Transverse colon (tissue), 4 donors: Measurements from ENCODE around the gene SLC37A3. TPM values are rescaled to one million over a fixed set of nuclear protein-coding genes. Genes with fewer than 3 reads are reported as not detected.
A peak's percentile ranks its signal among the peaks of the same experiment; 100 is the strongest.

Experiments used
- DNase-seq: peaks from one replicate; pipeline ENCODE4 v3.0.0-alpha.2; 2019
- H3K27ac ChIP-seq, 4 donors: fragments of 200-600 bp; sonication (generic); 2 replicates each; pipeline ENCODE4 v1.5.1; 2016 to 2018; ENCODE audit warnings: inconsistent platforms in 4 of 4
- H3K27me3 ChIP-seq: fragments of 200-600 bp; sonication (generic); 2 replicates; pipeline ENCODE4 v1.5.1; 2017; ENCODE audit warnings: inconsistent platforms
- H3K36me3 ChIP-seq, 4 donors: fragments of 200-600 bp; sonication (generic); 2 replicates each; pipeline ENCODE4 v1.5.1; 2017 to 2019; ENCODE audit warnings: inconsistent platforms in 4 of 4
- H3K4me1 ChIP-seq, 4 donors: fragments of 200-600 bp; sonication (generic); 2 replicates each; pipeline ENCODE4 v1.5.1; 2017 to 2020; ENCODE audit warnings: inconsistent platforms in 4 of 4
- H3K4me3 ChIP-seq, 4 donors: fragments of 200-600 bp; sonication (generic); 1 replicate in 1 of 4; 2 replicates in 3 of 4; pipeline versions ENCODE4 v1.5.1 to v1.6.1; 2017 to 2019; ENCODE audit warnings: inconsistent platforms in 4 of 4
- H3K9me3 ChIP-seq, 2 donors: fragments of 200-600 bp; sonication (generic); 2 replicates each; pipeline ENCODE4 v1.5.1; 2017 to 2019; ENCODE audit warnings: inconsistent platforms in 2 of 2
- EP300 ChIP-seq: sonication (generic); formaldehyde crosslinking; IDR thresholded peaks from one replicate; pipeline ENCODE4 v1.6.1; 2017; ENCODE audit warnings: antibody characterized with exemption, low read depth
- POLR2A ChIP-seq: fragments of 450-650 bp; IDR thresholded peaks from one replicate; pipeline ENCODE4 v1.6.1; 2016; ENCODE audit warnings: antibody characterized with exemption, mild to moderate bottlenecking, moderate library complexity
- POLR2AphosphoS5 ChIP-seq, 3 donors: sonication (generic); formaldehyde crosslinking; IDR thresholded peaks; one replicate each; pipeline ENCODE4 v1.6.1; 2016; ENCODE audit warnings: antibody characterized with exemption in 3 of 3
- WGBS, 2 donors: methylation state at CpG; one replicate each; pipeline ENCODE4 v1.1.5; 2018; ENCODE audit warnings: low coverage in 1 of 2; 5-methylcytosine and 5-hydroxymethylcytosine counted together
- in situ Hi-C, 4 donors: fragments of 200-750 bp; cut with MboI; loops; one replicate each; pipeline versions ENCODE4 v1.15.0 to v1.15.1; 2017; ENCODE audit warnings: low sequenced_read_pairs in 3 of 4, low pct_ligation_motif_present in 1 of 4, low pct_unique_long_range_greater_than_20kb in 1 of 4
- intact Hi-C: fragments of 100-400 bp; cut with DNase I; formaldehyde crosslinking; loops from one replicate; pipeline ENCODE4 v1.15.1; 2023; ENCODE audit warnings: low total_unique reads
- total RNA-seq, 4 donors: library from RNA; depleted of rRNA; stranded (reverse); fragments of >200 nt; gene quantifications; one replicate each; pipeline ENCODE4 v1.1.0, GENCODE V29; 2016
- TF ChIP-seq, protein P1 (sequence below), 5 experiments: fragments of 200-600 bp in 3 of 5; fragments of 450-650 bp in 2 of 5; sonication (generic) in 3 of 5; IDR thresholded peaks; 1 replicate in 2 of 5; 2 replicates in 3 of 5; pipeline ENCODE4 v1.5.1; 2016 to 2017; ENCODE audit warnings: antibody characterized with exemption in 5 of 5, inconsistent platforms in 3 of 5, mild to moderate bottlenecking in 2 of 5, moderate library complexity in 1 of 5

The SLC37A3 gene
- total RNA-seq, 4 donors from 2014 or later: 34.8 to 132 (median 76.0) TPM

DNA sequence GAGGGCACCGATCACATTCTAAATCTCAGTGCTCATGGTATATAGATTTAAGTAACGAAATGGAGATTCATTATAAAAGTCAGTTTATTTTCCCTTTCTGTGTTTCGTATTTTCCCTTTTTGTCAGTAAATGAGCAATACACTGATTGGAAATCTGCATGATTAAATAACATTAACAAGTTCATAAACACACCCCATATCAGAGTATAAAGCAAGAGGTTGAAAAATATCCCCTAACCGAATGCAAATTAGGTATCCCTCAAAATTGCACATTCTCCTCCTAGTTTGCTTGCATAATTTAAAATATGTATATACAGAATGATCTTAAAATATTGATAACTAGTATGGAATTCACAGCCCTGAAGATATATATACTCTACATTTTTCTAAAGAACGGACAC, 64.6 kb downstream of the SLC37A3 start:
- peaks cover 0 to 18% (median 11%) of the 10 kb centered on the region in 4 donors for H3K4me1 ChIP-seq
- no peak for DNase-seq
- TF ChIP-seq POLR2AphosphoS5 (IDR thresholded peaks at IDR 0.05): no peak
- no peak for TF ChIP-seq EP300
- no peak for TF ChIP-seq POLR2A
- TF ChIP-seq, protein P1, sequence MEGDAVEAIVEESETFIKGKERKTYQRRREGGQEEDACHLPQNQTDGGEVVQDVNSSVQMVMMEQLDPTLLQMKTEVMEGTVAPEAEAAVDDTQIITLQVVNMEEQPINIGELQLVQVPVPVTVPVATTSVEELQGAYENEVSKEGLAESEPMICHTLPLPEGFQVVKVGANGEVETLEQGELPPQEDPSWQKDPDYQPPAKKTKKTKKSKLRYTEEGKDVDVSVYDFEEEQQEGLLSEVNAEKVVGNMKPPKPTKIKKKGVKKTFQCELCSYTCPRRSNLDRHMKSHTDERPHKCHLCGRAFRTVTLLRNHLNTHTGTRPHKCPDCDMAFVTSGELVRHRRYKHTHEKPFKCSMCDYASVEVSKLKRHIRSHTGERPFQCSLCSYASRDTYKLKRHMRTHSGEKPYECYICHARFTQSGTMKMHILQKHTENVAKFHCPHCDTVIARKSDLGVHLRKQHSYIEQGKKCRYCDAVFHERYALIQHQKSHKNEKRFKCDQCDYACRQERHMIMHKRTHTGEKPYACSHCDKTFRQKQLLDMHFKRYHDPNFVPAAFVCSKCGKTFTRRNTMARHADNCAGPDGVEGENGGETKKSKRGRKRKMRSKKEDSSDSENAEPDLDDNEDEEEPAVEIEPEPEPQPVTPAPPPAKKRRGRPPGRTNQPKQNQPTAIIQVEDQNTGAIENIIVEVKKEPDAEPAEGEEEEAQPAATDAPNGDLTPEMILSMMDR (IDR thresholded peaks at IDR 0.05): no peak
- no peak overlapping the region for H3K4me3 ChIP-seq
- H3K27ac ChIP-seq: peak overlapping the region; percentile 39 to 66 (median 56)
- in situ Hi-C loops (loop anchor here in 2 of 4 donors (10.0 to 25.0 kb wide), 3 partner anchors 169 to 271 kb away; partner anchors contain the start of gene PARP12 (in 1 of the 2)), intact Hi-C loops (no loop called here)
- H3K36me3 ChIP-seq: peaks cover 0 to 7% (median 1%) of the 10 kb centered on the region in 4 donors
- 73 to 81% methylated on average over 4 to 5 of the region's 5 CpGs for WGBS, 2 donors
- H3K9me3 ChIP-seq: no peaks in the 10 kb centered on the region
- H3K27me3 ChIP-seq: no peaks in the 10 kb centered on the region

DNA sequence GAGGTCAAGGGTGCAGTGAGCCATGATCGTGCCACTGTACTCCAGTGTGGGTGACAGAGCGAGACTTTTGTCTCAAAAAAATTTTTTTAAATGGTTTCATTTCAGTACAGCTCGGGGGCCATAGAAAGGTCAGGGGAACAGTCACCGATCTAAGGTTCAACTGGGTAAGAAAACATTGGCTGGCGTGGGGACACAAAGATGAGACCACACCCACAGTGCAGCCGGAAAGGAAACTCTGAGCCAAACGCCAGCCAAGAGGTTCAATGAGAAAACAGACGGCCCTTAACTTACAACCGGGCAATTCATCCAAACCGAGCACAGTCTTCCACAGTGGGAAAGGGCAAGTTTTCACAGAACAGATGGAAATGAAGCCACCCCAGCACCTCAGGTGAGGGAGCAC, 65.1 kb downstream of the SLC37A3 start:
- peak; percentile 67 for DNase-seq
- Histone ChIP-seq H3K4me3 (no peak overlapping the region), H3K27ac (peak overlapping the region; percentile 39 to 66 (median 56)), H3K4me1 (peaks cover 0 to 18% (median 11%) of the 10 kb centered on the region in 4 donors), H3K9me3 (no peaks in the 10 kb centered on the region), H3K27me3 (no peaks in the 10 kb centered on the region), H3K36me3 (peaks cover 0 to 7% (median 1%) of the 10 kb centered on the region in 4 donors)
- 55% methylated on average over 10 of the region's 10 CpGs; no CpG with 5 or more reads in 1 of the 2 donors for whole genome bisulfite sequencing, 2 donors
- TF ChIP-seq EP300 (no peak), POLR2A (no peak), POLR2AphosphoS5 (IDR thresholded peaks at IDR 0.05) (no peak)
- TF ChIP-seq, protein P1 (IDR thresholded peaks at IDR 0.05): no peak
- intact Hi-C loops (no loop called here), in situ Hi-C loops (loop anchor here in 2 of 4 donors (10.0 to 25.0 kb wide), 3 partner anchors 168 to 271 kb away; partner anchors contain the start of gene PARP12 (in 1 of the 2))

DNA sequence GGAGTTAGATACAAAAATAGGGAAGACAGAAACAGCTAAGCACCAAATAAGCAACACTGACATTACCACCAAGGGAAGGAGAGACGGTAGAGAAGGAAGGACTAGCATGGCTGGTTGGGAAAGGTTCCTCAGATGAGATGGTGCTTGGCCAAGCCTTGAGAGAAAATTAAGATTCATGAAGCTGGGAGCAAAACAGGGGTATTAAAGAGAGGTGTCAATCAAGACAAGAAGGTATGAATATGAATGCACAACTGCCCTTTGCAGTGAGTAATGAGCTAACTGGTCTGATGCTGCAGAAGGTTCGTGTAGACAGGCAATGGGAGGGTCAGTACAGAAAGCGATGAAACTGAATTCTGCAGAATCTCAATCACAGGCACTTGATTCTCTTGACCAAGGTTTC, 67.7 kb downstream of the SLC37A3 start:
- Histone ChIP-seq H3K9me3 (no peaks in the 10 kb centered on the region), H3K27me3 (no peaks in the 10 kb centered on the region), H3K27ac (peak overlapping the region in 1 of 4 donors; percentile 61), H3K4me1 (peaks cover 7 to 42% (median 30%) of the 10 kb centered on the region in 4 donors), H3K36me3 (peaks cover 0 to 2% (median 0%) of the 10 kb centered on the region in 4 donors), H3K4me3 (no peak overlapping the region)
- intact Hi-C loops (no loop called here), in situ Hi-C loops (loop anchor here in 2 of 4 donors (10.0 to 25.0 kb wide), 3 partner anchors 166 to 268 kb away; partner anchors contain the start of gene PARP12 (in 1 of the 2))
- WGBS, 2 donors: 83 to 86% methylated on average over 1 to 3 of the region's 3 CpGs
- DNase-seq: no peak
- no peak for TF ChIP-seq POLR2A

DNA sequence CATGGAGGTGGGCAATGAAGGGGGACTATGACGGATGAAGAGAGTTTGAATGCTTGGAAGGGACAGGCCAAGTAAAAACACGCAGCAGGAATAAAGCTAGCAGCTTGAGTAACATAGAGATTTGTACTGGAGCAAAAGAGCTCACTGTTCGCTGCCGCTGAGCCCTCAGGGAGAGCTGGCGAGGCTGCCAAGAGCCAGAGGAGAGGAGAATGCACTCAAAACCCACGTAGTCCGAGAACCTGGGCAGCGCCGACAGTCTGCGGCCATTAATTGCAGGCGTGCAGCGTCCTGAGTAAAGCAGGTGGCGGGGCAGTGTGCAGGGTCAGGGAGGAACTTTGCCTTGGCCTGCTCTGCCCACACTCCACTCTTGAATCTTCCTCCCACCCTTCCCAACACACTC, 68.2 kb downstream of the SLC37A3 start:
- no peak for TF ChIP-seq POLR2AphosphoS5 (IDR thresholded peaks at IDR 0.05)
- TF ChIP-seq EP300: no peak
- TF ChIP-seq, protein P1 (IDR thresholded peaks at IDR 0.05): no peak
- no peak for TF ChIP-seq POLR2A
- Histone ChIP-seq H3K27me3 (no peaks in the 10 kb centered on the region), H3K9me3 (no peaks in the 10 kb centered on the region), H3K4me3 (no peak overlapping the region), H3K36me3 (no peaks in the 10 kb centered on the region), H3K27ac (peak overlapping the region; percentile 59 to 62 (median 61)), H3K4me1 (peaks cover 7 to 43% (median 31%) of the 10 kb centered on the region in 4 donors)
- in situ Hi-C loops (loop anchor here in 2 of 4 donors (10.0 to 25.0 kb wide), 3 partner anchors 165 to 268 kb away; partner anchors contain the start of gene PARP12 (in 1 of the 2)), intact Hi-C loops (no loop called here)
- DNase-seq: no peak
- 84 to 89% methylated on average over 5 to 13 of the region's 13 CpGs for WGBS, 2 donors
